ENCODE results near the gene CLDN15.
"Not testable (repeated sequence)": the region's sequence is repeated elsewhere in the genome, so short reads cannot be mapped to it uniquely, and the experiment has no call there.

CLDN15 gene

GRCh38 chr7:101237206-101238067 lies at the start of gene CLDN15:
TSS of gene CLDN15 (minus strand) at chr7:101237802. CDS start at chr7:101237581, 221 bp downstream.
- Mint-ChIP-seq H3K9me3 (no peaks in the 10 kb centered on the region), H3K4me1 (no peaks in the 10 kb centered on the region), H3K4me3 (no peak within 1 kb of the TSS), H3K27me3 (no peaks in the 10 kb centered on the region), H3K27ac (ENCODE audit: low read depth) (peak within 1 kb of the TSS; percentile 41), H3K36me3 (ENCODE audit: insufficient read depth) (peaks cover 5% of the 10 kb centered on the region)
- ATAC-seq (replicated peaks; ENCODE audit: extremely low read depth, poor library complexity, severe bottlenecking) (no peak), DNase-seq (ENCODE audit: low spot score in 2 of 2) (no peak)

GRCh38 chr7:101287032-101287431 lies 49.4 kb upstream of the CLDN15 start:
- peaks cover 29% of the 10 kb centered on the region for H3K27me3 Mint-ChIP-seq
- no peaks in the 10 kb centered on the region for H3K9me3 Mint-ChIP-seq
- H3K27ac Mint-ChIP-seq (ENCODE audit: low read depth): no peak overlapping the region
- H3K36me3 Mint-ChIP-seq (ENCODE audit: insufficient read depth): no peaks in the 10 kb centered on the region
- ATAC-seq (replicated peaks; ENCODE audit: extremely low read depth, poor library complexity, severe bottlenecking) (no peak), DNase-seq (ENCODE audit: low spot score in 2 of 2) (no peak)
- peaks cover 20% of the 10 kb centered on the region for H3K4me1 Mint-ChIP-seq
- H3K4me3 Mint-ChIP-seq: no peak overlapping the region

- Mint-ChIP-seq H3K4me1 (peaks cover 20% of the 10 kb centered on the region), H3K27me3 (peaks cover 17% of the 10 kb centered on the region)
- ATAC-seq (replicated peaks; ENCODE audit: extremely low read depth, poor library complexity, severe bottlenecking); DNase-seq (ENCODE audit: low spot score in 2 of 2); H3K4me3 Mint-ChIP-seq; H3K36me3 Mint-ChIP-seq (ENCODE audit: insufficient read depth); H3K9me3 Mint-ChIP-seq; H3K27ac Mint-ChIP-seq (ENCODE audit: low read depth): not testable (repeated sequence)
Observed at GRCh38 chr7:101285880-101286279, 48.3 kb upstream of the CLDN15 start.

GRCh38 chr7:101285171-101285570 lies 47.6 kb upstream of the CLDN15 start:
- ATAC-seq (replicated peaks; ENCODE audit: extremely low read depth, poor library complexity, severe bottlenecking) (no peak), DNase-seq (ENCODE audit: low spot score in 2 of 2) (no peak)
- peaks cover 10% of the 10 kb centered on the region for H3K27me3 Mint-ChIP-seq
- H3K27ac Mint-ChIP-seq (ENCODE audit: low read depth): no peak overlapping the region
- no peak overlapping the region for H3K4me3 Mint-ChIP-seq
- peaks cover 2% of the 10 kb centered on the region for H3K36me3 Mint-ChIP-seq (ENCODE audit: insufficient read depth)
- no peaks in the 10 kb centered on the region for H3K9me3 Mint-ChIP-seq
- peaks cover 14% of the 10 kb centered on the region for H3K4me1 Mint-ChIP-seq

GRCh38 chr7:101280912-101281311 lies 43.3 kb upstream of the CLDN15 start:
- H3K4me3 Mint-ChIP-seq; H3K36me3 Mint-ChIP-seq (ENCODE audit: insufficient read depth); H3K27ac Mint-ChIP-seq (ENCODE audit: low read depth); DNase-seq (ENCODE audit: low spot score in 2 of 2); H3K4me1 Mint-ChIP-seq; ATAC-seq (replicated peaks; ENCODE audit: extremely low read depth, poor library complexity, severe bottlenecking); H3K9me3 Mint-ChIP-seq: not testable (repeated sequence)
- peaks cover 40% of the 10 kb centered on the region for H3K27me3 Mint-ChIP-seq

- ATAC-seq (replicated peaks; ENCODE audit: extremely low read depth, poor library complexity, severe bottlenecking) (no peak), DNase-seq (ENCODE audit: low spot score in 2 of 2) (no peak)
- H3K27me3 Mint-ChIP-seq: peaks cover 49% of the 10 kb centered on the region
Observed at GRCh38 chr7:101278461-101279292, 41.1 kb upstream of the CLDN15 start.

GRCh38 chr7:101277155-101277554 lies 39.6 kb upstream of the CLDN15 start:
- ATAC-seq (replicated peaks; ENCODE audit: extremely low read depth, poor library complexity, severe bottlenecking): no peak
- H3K4me3 Mint-ChIP-seq: no peak overlapping the region
- no peaks in the 10 kb centered on the region for H3K4me1 Mint-ChIP-seq
- H3K9me3 Mint-ChIP-seq: no peaks in the 10 kb centered on the region
- DNase-seq (ENCODE audit: low spot score in 2 of 2): no peak
- no peak overlapping the region for H3K27ac Mint-ChIP-seq (ENCODE audit: low read depth)
- peaks cover 60% of the 10 kb centered on the region for H3K27me3 Mint-ChIP-seq
- H3K36me3 Mint-ChIP-seq (ENCODE audit: insufficient read depth): peaks cover 3% of the 10 kb centered on the region

More at GRCh38 chr7:101278461-101279292, 41.1 kb upstream of the CLDN15 start:
- peaks cover 3% of the 10 kb centered on the region for H3K36me3 Mint-ChIP-seq (ENCODE audit: insufficient read depth)
- H3K4me1 Mint-ChIP-seq: peaks cover 6% of the 10 kb centered on the region
- no peak overlapping the region for H3K4me3 Mint-ChIP-seq
- H3K9me3 Mint-ChIP-seq: no peaks in the 10 kb centered on the region
- no peak overlapping the region for H3K27ac Mint-ChIP-seq (ENCODE audit: low read depth)

- no peak overlapping the region for H3K4me3 Mint-ChIP-seq
- peaks cover 42% of the 10 kb centered on the region for H3K27me3 Mint-ChIP-seq
- peaks cover 2% of the 10 kb centered on the region for H3K36me3 Mint-ChIP-seq (ENCODE audit: insufficient read depth)
- ATAC-seq (replicated peaks; ENCODE audit: extremely low read depth, poor library complexity, severe bottlenecking) (no peak), DNase-seq (ENCODE audit: low spot score in 2 of 2) (no peak)
- H3K9me3 Mint-ChIP-seq: no peaks in the 10 kb centered on the region
- H3K27ac Mint-ChIP-seq (ENCODE audit: low read depth): no peak overlapping the region
- no peaks in the 10 kb centered on the region for H3K4me1 Mint-ChIP-seq
Observed at GRCh38 chr7:101273206-101273605, 35.6 kb upstream of the CLDN15 start.

GRCh38 chr7:101271021-101271420 lies 33.4 kb upstream of the CLDN15 start:
- Mint-ChIP-seq H3K9me3 (no peaks in the 10 kb centered on the region), H3K4me1 (no peaks in the 10 kb centered on the region), H3K27ac (ENCODE audit: low read depth) (no peak overlapping the region), H3K4me3 (no peak overlapping the region), H3K27me3 (peaks cover 23% of the 10 kb centered on the region), H3K36me3 (ENCODE audit: insufficient read depth) (peaks cover 2% of the 10 kb centered on the region)
- ATAC-seq (replicated peaks; ENCODE audit: extremely low read depth, poor library complexity, severe bottlenecking) (no peak), DNase-seq (ENCODE audit: low spot score in 2 of 2) (no peak)

GRCh38 chr7:101269664-101270063 lies 32.1 kb upstream of the CLDN15 start:
- peaks cover 24% of the 10 kb centered on the region for H3K27me3 Mint-ChIP-seq
- H3K36me3 Mint-ChIP-seq (ENCODE audit: insufficient read depth): peaks cover 2% of the 10 kb centered on the region
- H3K4me3 Mint-ChIP-seq: no peak overlapping the region
- DNase-seq (ENCODE audit: low spot score in 2 of 2) (no peak), ATAC-seq (replicated peaks; ENCODE audit: extremely low read depth, poor library complexity, severe bottlenecking) (no peak)
- no peak overlapping the region for H3K27ac Mint-ChIP-seq (ENCODE audit: low read depth)
- no peaks in the 10 kb centered on the region for H3K4me1 Mint-ChIP-seq
- H3K9me3 Mint-ChIP-seq: no peaks in the 10 kb centered on the region

- ATAC-seq (replicated peaks; ENCODE audit: extremely low read depth, poor library complexity, severe bottlenecking) (no peak), DNase-seq (ENCODE audit: low spot score in 2 of 2) (no peak)
- no peaks in the 10 kb centered on the region for H3K4me1 Mint-ChIP-seq
- no peak overlapping the region for H3K27ac Mint-ChIP-seq (ENCODE audit: low read depth)
- peaks cover 2% of the 10 kb centered on the region for H3K36me3 Mint-ChIP-seq (ENCODE audit: insufficient read depth)
- H3K27me3 Mint-ChIP-seq: peaks cover 36% of the 10 kb centered on the region
- H3K9me3 Mint-ChIP-seq: no peaks in the 10 kb centered on the region
- no peak overlapping the region for H3K4me3 Mint-ChIP-seq
Observed at GRCh38 chr7:101265622-101266516, 28.3 kb upstream of the CLDN15 start.

- not testable (repeated sequence) for ATAC-seq (replicated peaks; ENCODE audit: extremely low read depth, poor library complexity, severe bottlenecking); H3K4me1 Mint-ChIP-seq; H3K9me3 Mint-ChIP-seq; H3K27ac Mint-ChIP-seq (ENCODE audit: low read depth); H3K36me3 Mint-ChIP-seq (ENCODE audit: insufficient read depth); DNase-seq (ENCODE audit: low spot score in 2 of 2); H3K4me3 Mint-ChIP-seq
- peaks cover 36% of the 10 kb centered on the region for H3K27me3 Mint-ChIP-seq
Observed at GRCh38 chr7:101264102-101264706, 26.6 kb upstream of the CLDN15 start.
